Measurements from ENCODE around the gene MMP17.

MMP17 gene

GRCh38 chr12:131851741-131852550 is 23.8 kb downstream of the MMP17 start:
- in situ Hi-C loops (cut with MboI; ENCODE audit: low sequenced_read_pairs, unreplicated experiment): no loop called here
- DNase-seq (ENCODE audit: low spot score): no peak
- no peak for TF ChIP-seq CTCF (IDR thresholded peaks at IDR 0.05; ENCODE audit: borderline replicate concordance, control extremely low read depth, extremely low read depth, insufficient read depth, missing control alignments)

- no peak for DNase-seq (ENCODE audit: low spot score)
- in situ Hi-C loops (cut with MboI; ENCODE audit: low sequenced_read_pairs, unreplicated experiment): no loop called here
- no peak for TF ChIP-seq CTCF (IDR thresholded peaks at IDR 0.05; ENCODE audit: borderline replicate concordance, control extremely low read depth, extremely low read depth, insufficient read depth, missing control alignments)
Observed at GRCh38 chr12:131852551-131853299, 24.5 kb downstream of the MMP17 start.

- in situ Hi-C loops (cut with MboI; ENCODE audit: low sequenced_read_pairs, unreplicated experiment): no loop called here
- TF ChIP-seq CTCF (IDR thresholded peaks at IDR 0.05; ENCODE audit: borderline replicate concordance, control extremely low read depth, extremely low read depth, insufficient read depth, missing control alignments): no peak
- no peak for DNase-seq (ENCODE audit: low spot score)
Observed at GRCh38 chr12:131853832-131854797, 25.9 kb downstream of the MMP17 start.

- in situ Hi-C loops (cut with MboI; ENCODE audit: low sequenced_read_pairs, unreplicated experiment): no loop called here
- TF ChIP-seq CTCF (IDR thresholded peaks at IDR 0.05; ENCODE audit: borderline replicate concordance, control extremely low read depth, extremely low read depth, insufficient read depth, missing control alignments): no peak
- no peak for DNase-seq (ENCODE audit: low spot score)
Observed at GRCh38 chr12:131854861-131855476, 26.8 kb downstream of the MMP17 start.

- DNase-seq (ENCODE audit: low spot score): no peak
- no peak for TF ChIP-seq CTCF (IDR thresholded peaks at IDR 0.05; ENCODE audit: borderline replicate concordance, control extremely low read depth, extremely low read depth, insufficient read depth, missing control alignments)
- in situ Hi-C loops (cut with MboI; ENCODE audit: low sequenced_read_pairs, unreplicated experiment): no loop called here
Observed at GRCh38 chr12:131855521-131856142, 27.4 kb downstream of the MMP17 start.

All from GM13976 (cell line).